GM19395 (cell line): ENCODE results near the gene LIPT2.

Experiments
- ATAC-seq: cut with Tn5 transposase; IDR thresholded peaks from one replicate; pipeline ENCODE4 v1.9.1; 2021; ENCODE audit warnings: mild to moderate bottlenecking, moderate library complexity; ENCODE audit not compliant: unreplicated experiment

LIPT2 gene

DNA sequence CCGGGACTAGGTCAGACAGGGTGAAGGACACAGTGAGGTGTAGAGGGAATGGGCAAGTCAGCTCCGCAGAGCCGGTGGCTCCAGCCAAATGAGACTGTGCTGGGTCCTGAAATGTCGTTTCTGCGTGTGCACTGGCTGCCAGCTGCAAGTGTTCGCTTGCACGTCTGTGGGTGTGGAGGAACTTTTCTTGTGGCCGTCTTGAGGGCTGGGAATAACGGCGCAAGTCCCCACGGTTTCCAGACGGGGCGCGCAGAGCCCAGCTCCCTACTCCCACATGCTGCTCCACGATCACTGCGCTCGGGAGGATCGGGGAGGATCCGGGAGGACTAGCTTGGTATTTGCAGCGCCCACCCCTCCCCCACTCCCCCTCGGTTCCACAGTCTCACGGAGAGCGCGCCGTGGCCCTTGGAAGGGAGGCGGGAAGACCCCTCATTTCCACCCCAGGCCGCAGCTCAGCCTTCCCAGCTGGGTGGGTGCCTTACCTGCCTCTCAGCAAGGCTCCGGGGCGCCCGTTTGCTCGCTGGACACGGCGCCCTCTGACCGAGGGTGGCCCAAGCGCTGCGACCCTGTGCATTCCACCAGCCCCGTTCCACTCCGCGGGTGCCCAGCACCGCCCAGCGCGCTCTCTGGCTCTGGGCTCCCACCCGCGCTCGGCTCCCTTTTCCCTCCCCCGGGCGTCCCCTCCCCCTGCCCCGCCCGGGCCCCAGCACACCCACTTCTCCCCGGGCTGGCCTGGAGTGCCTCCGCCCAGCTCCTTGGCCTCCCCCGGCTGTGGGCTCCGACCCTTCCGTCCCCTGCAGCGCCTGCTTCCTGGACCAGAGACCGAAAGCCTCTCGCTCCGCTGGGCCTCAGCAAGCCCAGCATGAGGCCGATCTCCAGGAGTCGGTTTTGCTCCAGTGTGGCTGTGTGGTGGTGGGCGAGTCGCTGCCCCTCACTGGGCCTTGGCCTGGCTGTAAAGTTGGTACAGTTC is 26.3 kb downstream of the LIPT2 start, which contains the start of gene KCNE3:
KCNE3 (minus strand) TSS at position 634 of the 970 bp plus-strand sequence. CDS start 9,986 bp downstream, outside the sequence.
- no peak for ATAC-seq

DNA sequence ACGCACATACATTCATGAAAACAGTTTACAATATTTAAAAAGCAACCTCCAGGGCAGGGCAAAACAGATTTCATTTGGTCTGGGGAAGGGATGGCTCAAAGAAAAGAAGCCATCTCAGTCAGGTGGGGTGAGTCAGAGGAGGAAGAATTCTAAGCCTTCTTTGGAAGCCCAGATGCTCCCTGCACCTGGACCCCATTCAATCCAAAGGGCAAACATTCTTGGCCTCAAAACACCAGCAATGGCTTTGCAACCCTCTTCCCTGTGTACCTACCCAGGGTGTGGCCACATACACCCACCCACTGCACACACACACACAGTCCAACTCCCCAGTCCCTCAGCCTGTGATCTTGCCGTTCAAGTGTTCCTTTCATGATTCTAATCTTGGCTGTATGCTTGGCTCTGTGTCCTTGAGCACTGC is 28.2 kb downstream of the LIPT2 start:
- no peak for ATAC-seq

DNA sequence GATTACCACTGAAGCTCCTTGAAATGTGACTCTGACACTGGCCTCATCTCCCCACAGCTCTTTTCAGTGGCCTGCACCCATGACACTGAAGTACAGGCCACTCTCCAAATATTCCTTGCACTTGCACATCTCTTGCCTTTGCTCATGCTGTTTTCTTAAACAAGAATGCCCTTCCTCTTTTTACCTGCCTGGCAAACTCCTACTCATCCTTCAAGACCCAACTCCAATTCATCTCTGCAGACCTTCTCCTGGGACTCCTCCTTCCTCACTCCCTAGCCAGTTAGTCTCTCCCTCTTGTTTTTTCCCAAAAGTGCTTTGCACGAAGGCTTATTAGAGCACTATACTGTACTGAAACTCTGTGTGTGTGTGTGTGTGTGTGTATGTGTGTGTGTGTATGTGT is 28.8 kb downstream of the LIPT2 start:
- ATAC-seq, result no peak

DNA sequence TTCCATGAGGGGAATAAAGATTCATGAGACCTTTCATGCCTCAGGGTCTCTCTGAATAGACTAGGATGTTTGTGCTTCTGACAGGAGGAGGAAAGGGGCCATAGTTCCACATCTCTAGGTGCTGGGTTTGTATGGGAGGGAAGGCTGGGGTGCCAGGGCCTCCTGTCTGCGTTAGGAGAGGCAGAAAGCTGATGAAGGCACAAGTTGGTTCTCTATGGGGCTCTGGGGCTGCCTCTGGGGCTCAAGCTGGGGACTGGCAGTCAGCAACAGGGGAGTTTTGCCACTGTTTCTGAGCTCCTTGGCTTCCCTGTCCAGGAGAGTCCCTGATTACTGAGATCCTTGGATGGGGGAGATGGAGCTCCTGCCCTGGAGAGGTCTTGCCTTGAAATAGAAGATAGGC is 30.3 kb downstream of the LIPT2 start:
- ATAC-seq, result no peak

DNA sequence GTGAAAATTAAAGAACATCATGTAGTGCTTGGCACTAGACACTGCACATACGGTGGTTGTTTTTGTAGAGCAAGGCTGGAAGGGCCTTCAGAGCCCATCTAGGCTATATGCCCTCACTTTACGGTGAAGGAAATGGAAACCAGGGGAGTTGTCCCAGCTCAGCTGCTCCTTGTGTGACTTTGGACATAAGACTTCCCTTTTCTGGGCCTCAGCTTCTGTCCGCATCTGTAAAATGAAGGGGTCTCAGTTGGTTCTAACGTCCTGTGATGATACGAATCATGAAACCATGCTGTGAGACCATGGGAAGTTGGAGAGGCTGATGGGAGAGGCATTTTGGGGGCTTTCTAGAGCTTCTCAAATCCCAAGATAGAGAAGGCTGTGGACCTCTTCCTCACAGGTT is 30.9 kb downstream of the LIPT2 start:
- no peak for ATAC-seq

DNA sequence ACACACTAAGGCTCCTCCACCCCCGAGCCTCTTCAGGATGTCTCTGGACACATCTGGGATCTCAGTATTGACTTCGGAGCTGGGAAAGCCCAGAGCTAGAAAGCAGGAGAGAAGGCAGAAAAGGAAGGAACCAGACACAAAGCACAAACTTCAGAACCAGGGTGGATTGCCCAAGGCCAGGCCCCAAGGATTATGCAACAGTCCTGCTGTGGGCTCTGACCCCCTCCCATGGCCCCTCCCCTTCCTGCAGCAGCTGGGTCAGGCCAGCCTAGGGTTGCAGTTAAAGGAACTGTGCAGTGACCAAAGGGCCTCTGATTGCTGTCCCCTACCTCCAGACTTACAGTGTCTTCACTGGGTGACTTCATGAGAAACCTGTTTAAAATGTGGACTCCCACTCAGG is 31.5 kb downstream of the LIPT2 start:
- no peak for ATAC-seq

DNA sequence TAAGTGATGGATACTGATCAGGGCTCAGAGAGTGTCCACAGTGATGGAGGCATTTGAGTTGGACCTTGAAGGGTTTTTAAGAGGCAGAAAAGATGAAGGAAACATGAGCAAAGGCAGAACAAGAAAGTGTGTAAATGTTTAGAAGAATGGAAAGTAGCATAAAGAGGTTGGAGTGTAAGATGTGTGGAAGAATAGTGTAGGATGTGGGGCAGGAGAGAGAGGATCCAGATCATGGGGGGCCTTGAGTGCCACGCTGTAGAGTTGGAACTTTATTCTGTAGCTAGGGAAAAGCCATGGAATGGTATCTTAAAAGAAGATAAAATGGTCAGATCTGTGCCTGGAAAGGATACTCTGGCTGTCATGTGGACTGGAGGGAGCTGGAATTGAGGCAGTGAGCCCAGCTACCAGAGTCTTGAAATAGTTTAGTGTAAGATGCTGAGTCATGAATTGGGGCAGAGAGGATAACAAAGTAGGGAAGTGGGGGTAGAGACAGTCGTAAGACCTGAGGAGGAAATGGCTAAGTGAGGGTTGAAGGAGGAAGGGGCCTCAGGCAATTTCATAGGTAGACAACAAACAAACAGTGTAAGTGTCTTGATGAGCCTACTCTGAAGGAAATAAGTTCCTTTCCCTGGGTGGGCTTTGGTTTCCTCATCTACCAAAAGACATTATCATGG is 32.9 kb downstream of the LIPT2 start:
- no peak for ATAC-seq

DNA sequence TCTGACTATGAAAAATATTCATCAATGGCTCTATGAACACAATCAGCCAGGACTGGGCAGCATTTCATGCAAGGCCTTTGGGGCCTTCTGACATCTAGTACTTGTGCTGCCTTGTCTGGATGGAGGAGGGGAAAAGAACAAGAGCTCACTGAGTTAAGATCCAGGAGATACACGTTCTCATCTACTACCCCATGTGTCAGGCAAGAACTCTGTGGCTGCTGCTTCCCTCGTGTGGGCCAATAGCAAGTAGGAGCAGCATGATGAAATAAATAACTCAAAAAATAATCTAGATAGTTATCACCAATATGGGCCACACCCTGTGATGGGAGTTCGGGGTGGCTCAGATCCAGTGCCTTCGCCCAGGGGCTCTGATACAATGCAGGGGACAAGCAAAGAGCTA is 33.5 kb downstream of the LIPT2 start:
- no peak for ATAC-seq

DNA sequence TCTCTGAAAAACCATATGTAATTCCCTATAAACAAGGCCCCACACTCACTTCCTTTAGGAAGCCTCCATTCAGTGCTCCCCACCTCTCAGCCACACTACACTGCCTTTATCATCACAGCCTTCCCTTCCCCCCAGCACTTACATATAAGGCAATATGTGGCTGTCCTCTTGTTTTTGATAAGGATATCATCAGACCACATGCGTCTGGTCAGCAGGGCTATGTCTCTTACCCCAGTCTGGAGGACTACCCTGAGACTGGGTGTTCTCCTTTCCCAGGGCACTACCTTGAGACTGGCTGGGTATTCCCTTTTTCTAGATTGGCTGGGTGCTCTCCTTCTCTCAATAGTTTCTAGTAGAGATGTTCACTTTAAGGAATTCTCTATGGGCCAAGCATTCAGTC is 33.9 kb downstream of the LIPT2 start:
- no peak for ATAC-seq

DNA sequence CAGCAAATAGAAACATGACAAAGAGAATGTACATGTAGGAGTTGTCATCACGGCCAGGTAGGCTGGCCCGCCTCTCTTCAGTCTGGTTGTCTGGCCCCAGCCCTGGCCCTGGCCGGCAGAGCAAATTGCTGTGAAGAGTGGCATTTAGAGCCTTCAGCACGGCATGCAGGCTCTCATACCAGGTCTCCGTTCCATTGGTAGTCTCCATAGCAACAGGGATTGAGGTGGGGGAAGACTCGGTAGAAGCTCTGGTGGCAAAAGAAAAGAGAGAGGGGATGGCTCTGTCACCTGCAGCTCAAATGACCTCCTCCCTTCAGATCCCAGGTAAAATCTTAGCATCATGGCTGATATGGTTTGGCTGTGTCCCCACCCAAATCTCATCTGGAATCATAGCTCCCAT is 36.2 kb downstream of the LIPT2 start:
- ATAC-seq, result no peak

DNA sequence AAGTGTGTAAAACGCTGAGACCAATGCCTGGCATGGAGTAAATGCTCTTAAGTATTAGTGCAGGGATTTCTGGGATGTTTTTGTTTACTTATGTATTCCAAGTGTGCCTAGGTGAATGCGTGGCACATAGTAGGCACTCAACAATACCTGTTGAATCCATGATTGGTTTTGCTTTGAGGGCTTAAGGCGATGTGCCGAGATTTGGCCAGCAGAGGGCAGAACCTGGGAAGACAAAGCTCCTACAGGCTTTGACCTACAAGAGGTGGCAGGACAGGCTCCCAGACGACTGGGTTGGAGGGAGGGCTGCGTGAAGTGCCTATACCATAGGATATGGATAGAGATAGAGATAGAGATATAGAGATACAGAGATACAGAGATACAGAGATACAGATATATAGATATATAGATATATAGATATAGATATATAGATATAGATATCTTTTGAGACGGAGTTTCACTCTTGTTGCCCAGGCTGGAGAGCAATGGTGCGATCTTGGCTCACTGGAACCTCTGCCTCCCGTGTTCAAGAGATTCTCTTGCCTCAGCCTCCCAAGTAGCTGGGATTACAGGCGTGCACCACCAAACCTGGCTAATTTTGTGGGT is 40.0 kb downstream of the LIPT2 start:
- ATAC-seq, result no peak

DNA sequence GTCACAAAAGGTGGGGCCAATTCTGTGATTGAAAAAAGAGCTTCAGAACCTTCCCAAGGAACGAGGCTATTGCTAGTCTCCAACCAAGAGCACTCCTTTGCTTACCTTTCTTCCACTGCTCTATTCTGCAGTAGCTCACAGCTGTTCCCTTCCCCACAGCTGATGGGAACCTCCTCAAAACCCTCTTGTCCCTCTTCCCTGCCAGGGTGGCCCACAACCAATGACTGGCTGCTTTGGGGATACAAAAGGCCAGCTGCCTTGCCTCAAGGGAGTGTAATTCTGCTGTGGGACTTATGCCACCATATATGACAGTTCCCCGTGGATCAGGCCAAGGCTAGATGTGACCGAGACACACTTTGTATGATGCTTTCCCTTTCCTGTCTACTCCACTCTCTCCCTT is 41.2 kb downstream of the LIPT2 start:
- ATAC-seq, result no peak

DNA sequence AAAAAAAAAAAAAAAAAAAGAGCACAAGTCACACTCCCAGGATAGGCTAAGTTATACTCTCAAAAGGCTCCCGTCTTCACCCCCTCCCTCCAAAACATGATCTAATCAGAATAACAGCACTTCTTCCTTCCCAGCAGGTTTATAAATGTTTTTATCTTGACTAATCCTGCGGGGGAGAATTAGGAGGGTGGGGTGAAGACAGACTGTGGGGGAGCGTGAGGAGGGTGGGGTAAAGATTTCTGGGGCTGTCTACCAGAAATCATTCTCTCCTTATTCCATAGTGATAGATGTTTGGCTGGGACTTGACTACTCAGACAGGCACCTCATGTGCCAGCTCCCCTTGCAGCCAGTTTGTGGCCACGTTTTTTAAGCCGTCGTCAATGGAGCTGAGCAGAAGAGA is 43.2 kb downstream of the LIPT2 start:
- ATAC-seq, result no peak

DNA sequence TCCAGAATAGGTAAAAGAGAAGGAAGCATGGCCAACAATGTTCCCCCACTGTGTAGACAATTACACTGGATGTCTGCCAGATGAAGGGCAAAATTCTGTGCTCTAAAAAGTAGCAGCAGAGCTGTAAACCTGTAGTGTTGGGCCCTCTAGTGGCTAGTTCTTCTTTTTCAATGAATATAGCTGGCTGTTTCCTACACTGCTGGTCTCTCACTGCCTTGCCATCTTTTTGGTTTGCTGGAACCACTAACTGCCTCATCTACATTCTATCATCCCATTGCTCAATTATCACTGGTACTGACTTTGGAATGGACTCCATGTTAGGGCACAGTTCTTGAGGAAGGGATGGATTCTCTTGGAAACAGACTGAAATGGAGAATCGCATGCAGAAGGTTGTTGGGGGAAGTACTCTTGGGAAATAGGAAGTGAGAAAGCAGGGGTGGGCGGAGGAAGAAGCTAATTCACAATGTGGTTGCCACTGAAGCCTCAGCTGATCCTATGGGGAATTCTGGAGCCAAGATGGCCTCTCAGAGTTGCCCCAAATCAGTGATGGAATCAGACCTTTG is 44.1 kb downstream of the LIPT2 start:
- ATAC-seq, result peak; percentile 72

DNA sequence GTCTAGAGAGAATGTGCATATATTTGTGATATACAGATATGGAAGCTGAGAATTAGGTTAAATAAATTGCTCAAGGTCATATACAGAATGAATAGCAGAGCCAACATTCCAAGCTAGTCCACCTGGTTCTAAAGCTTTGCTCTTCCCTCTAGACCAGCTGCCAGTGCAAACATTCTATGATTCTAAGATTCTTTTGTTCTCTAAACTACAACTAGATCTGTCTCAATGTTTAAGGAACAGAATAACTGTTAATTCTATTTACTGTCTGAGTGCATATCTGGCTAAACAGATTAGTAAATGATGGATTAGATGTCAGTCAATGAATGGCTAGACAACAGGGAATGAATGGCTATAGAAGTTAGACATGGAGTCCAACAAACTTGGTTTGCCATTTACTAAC is 45.8 kb downstream of the LIPT2 start:
- ATAC-seq, result no peak

DNA sequence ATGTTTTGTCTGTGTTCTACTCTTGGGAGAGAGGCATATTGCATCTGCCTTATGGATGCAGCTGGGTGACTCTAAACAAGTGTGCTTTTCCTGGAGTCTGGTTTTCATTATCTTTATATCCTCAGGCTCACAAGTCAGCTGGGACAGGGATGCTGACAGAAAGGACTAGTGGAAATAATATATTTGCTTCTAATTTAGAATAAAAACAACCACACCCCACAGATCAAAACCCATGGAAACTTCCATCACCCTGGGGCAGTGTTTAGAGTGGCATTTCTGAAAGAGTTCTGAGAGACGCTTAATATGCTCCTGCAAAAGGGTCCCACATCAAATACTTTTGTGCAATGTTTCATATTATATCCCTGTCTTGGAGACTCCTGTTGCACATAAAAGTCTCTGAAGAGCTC is 47.0 kb downstream of the LIPT2 start:
- no peak for ATAC-seq

DNA sequence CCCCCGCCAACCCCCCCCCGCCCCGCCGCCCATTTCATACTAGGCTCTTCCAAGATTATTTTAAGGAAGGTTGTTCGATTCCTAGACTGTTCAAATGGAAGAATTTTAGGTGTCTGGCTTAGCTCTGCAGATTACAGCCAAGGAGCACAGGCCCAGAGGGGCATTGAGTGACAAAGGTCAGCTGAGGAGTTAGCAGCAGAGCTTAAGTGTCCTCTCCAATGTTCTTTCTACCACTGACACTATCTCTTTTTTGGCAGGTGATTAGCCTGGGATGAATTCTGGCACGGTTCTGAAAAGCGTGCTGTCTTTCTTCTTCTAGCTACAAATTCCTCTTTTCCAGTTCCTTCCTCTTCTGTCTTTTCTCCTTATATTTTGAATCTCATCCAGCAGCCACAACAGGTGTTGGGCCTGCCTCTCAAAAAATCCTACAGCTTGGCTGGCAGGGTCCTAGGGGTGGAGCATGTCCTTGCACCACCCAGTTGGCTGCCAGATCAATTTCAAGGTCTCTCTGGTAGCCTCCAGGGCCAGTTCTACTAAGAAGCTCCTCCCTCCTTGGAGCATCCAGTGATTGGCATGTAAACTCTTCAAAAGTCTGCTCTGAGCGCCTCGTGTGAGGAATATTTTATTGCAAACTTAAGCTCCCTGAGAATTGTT is 49.2 kb downstream of the LIPT2 start:
- no peak for ATAC-seq

DNA sequence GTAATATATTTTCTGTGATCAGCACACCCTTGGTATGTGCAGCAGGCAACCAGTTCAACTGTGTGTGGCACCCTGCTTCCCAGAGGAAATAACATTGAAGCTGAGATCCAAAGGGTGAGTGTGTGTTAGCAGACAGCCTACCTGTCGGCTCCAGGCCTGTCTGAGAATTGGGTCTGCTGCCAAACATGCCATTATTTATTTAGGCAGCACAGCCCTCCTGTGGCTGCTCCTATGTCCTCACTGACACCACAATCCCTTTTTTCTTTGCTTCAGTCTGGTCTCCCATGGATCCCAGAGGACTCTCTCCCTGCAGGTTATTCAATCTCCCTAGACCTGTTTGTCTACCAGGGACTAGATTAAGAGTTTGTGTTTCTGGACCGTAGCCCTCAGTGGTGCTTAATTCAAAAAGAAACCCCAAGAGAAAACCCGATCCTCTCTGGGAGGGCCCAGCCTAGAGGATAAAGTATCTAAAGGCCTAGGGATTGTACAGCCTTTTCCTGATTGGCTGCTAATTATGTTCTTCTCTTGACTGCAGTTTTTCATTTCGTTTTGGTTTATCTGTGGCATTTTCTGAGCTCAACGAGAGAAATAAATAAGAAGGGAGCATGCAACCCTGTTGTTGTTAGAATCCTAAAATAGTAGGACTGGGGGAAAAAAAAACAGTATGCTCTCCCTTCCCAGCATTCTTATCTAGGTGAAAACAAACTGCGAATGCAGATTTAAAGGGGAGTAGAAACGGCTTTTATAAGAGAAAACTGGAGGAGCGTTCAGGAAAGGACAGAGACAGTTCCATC is 50.3 kb downstream of the LIPT2 start:
- ATAC-seq, result no peak

DNA sequence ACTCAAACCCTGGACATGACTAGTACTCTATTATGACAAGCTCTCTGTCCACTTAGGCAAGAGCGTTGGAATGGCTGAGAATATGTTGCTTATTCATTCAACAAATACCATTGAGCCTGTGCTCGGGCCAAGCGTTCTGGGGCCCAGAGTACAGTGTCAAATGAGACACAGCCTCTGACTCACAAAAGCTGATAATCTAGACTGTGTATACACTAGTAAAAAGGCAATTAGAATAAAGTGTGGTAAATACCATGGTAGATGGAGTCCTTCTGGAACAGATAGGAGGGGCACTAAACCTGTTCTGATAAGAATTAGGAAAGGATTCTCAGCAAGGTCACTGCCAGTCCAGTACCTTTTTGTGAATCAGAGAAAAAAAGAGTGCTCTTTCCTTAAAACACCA is 50.9 kb downstream of the LIPT2 start:
- ATAC-seq, result no peak
